BLaER1 (cell line): ENCODE measurements around the gene HMGCLL1.

Source experiments
- H3K27ac ChIP-seq: shearing (Covaris generic); formaldehyde crosslinking; 2 replicates; pipeline ENCODE4 v1.8.1; 2022
- H3K27me3 ChIP-seq: shearing (Covaris generic); formaldehyde crosslinking; 2 replicates; pipeline ENCODE4 v1.8.1; 2022
- H3K36me3 ChIP-seq: shearing (Covaris generic); formaldehyde crosslinking; 2 replicates; pipeline ENCODE4 v1.8.1; 2022
- H3K4me1 ChIP-seq: shearing (Covaris generic); formaldehyde crosslinking; 2 replicates; pipeline ENCODE4 v1.8.1; 2022
- H3K4me2 ChIP-seq: shearing (Covaris generic); formaldehyde crosslinking; 2 replicates; pipeline ENCODE4 v1.8.1; 2022
- H3K4me3 ChIP-seq: shearing (Covaris generic); formaldehyde crosslinking; 2 replicates; pipeline ENCODE4 v1.8.1; 2022
- H3K9ac ChIP-seq: shearing (Covaris generic); formaldehyde crosslinking; 2 replicates; pipeline ENCODE4 v1.8.1; 2022
- H3K9me3 ChIP-seq: shearing (Covaris generic); formaldehyde crosslinking; 2 replicates; pipeline ENCODE4 v1.8.1; 2022
- H4K20me1 ChIP-seq: shearing (Covaris generic); formaldehyde crosslinking; 2 replicates; pipeline ENCODE4 v1.8.1; 2022
- Cebpa-rat ChIP-seq: shearing (Covaris generic); IDR thresholded peaks from 2 replicates; pipeline ENCODE4 v1.8.1; 2022

HMGCLL1 gene

GRCh38 chr6:55578537-55579363, at the start of gene HMGCLL1:
TSS of gene HMGCLL1 (minus strand) at chr6:55579192. CDS start at chr6:55579055, 137 bp downstream.
- H3K9ac ChIP-seq: no peak within 1 kb of the TSS
- H3K27me3 ChIP-seq: no peaks in the 10 kb centered on the region
- no peak within 1 kb of the TSS for H3K4me2 ChIP-seq
- no peaks in the 10 kb centered on the region for H4K20me1 ChIP-seq
- H3K9me3 ChIP-seq: peaks cover 9% of the 10 kb centered on the region
- H3K4me1 ChIP-seq: no peaks in the 10 kb centered on the region
- H3K27ac ChIP-seq: no peak within 1 kb of the TSS
- no peak within 1 kb of the TSS for H3K4me3 ChIP-seq
- no peaks in the 10 kb centered on the region for H3K36me3 ChIP-seq
- TF ChIP-seq Cebpa-rat: no peak

- no peaks in the 10 kb centered on the region for H3K36me3 ChIP-seq
- H3K4me1 ChIP-seq: no peaks in the 10 kb centered on the region
- no peak overlapping the region for H3K4me3 ChIP-seq
- H3K27me3 ChIP-seq: no peaks in the 10 kb centered on the region
- H3K4me2 ChIP-seq: no peak overlapping the region
- no peak for TF ChIP-seq Cebpa-rat
- H4K20me1 ChIP-seq: no peaks in the 10 kb centered on the region
- no peak overlapping the region for H3K27ac ChIP-seq
- H3K9me3 ChIP-seq: no peaks in the 10 kb centered on the region
- no peak overlapping the region for H3K9ac ChIP-seq
Measured at GRCh38 chr6:55621993-55622392, 43.0 kb upstream of the HMGCLL1 start.

- Histone ChIP-seq H3K4me3 (no peak overlapping the region), H3K4me1 (no peaks in the 10 kb centered on the region), H3K27me3 (no peaks in the 10 kb centered on the region), H3K4me2 (no peak overlapping the region), H4K20me1 (no peaks in the 10 kb centered on the region), H3K9ac (no peak overlapping the region), H3K9me3 (no peaks in the 10 kb centered on the region), H3K36me3 (no peaks in the 10 kb centered on the region), H3K27ac (no peak overlapping the region)
- no peak for TF ChIP-seq Cebpa-rat
Measured at GRCh38 chr6:55621244-55621643, 42.3 kb upstream of the HMGCLL1 start.

- Histone ChIP-seq H3K4me1 (no peaks in the 10 kb centered on the region), H4K20me1 (no peaks in the 10 kb centered on the region), H3K27me3 (no peaks in the 10 kb centered on the region), H3K4me3 (no peak overlapping the region), H3K4me2 (no peak overlapping the region), H3K9me3 (no peaks in the 10 kb centered on the region), H3K9ac (no peak overlapping the region), H3K27ac (no peak overlapping the region), H3K36me3 (no peaks in the 10 kb centered on the region)
- no peak for TF ChIP-seq Cebpa-rat
Measured at GRCh38 chr6:55617272-55617671, 38.3 kb upstream of the HMGCLL1 start.

- H3K4me2 ChIP-seq: no peak overlapping the region
- no peak overlapping the region for H3K9ac ChIP-seq
- H4K20me1 ChIP-seq: no peaks in the 10 kb centered on the region
- H3K27me3 ChIP-seq: no peaks in the 10 kb centered on the region
- no peak for TF ChIP-seq Cebpa-rat
- H3K27ac ChIP-seq: no peak overlapping the region
- H3K4me1 ChIP-seq: no peaks in the 10 kb centered on the region
- no peaks in the 10 kb centered on the region for H3K9me3 ChIP-seq
- no peak overlapping the region for H3K4me3 ChIP-seq
- no peaks in the 10 kb centered on the region for H3K36me3 ChIP-seq
Measured at GRCh38 chr6:55604021-55604420, 25.0 kb upstream of the HMGCLL1 start.

- TF ChIP-seq Cebpa-rat: no peak
- no peak overlapping the region for H3K4me2 ChIP-seq
- H3K9me3 ChIP-seq: no peaks in the 10 kb centered on the region
- no peaks in the 10 kb centered on the region for H3K36me3 ChIP-seq
- H3K27me3 ChIP-seq: no peaks in the 10 kb centered on the region
- no peak overlapping the region for H3K27ac ChIP-seq
- H4K20me1 ChIP-seq: no peaks in the 10 kb centered on the region
- H3K4me3 ChIP-seq: no peak overlapping the region
- no peaks in the 10 kb centered on the region for H3K4me1 ChIP-seq
- H3K9ac ChIP-seq: no peak overlapping the region
Measured at GRCh38 chr6:55601120-55601519, 22.1 kb upstream of the HMGCLL1 start.

GRCh38 chr6:55594442-55594841, 15.4 kb upstream of the HMGCLL1 start:
- no peaks in the 10 kb centered on the region for H3K36me3 ChIP-seq

GRCh38 chr6:55584654-55585354, 5.8 kb upstream of the HMGCLL1 start:
- H3K4me2 ChIP-seq: no peak overlapping the region
- no peak overlapping the region for H3K9ac ChIP-seq
- TF ChIP-seq Cebpa-rat: no peak
- H3K27me3 ChIP-seq: no peaks in the 10 kb centered on the region
- no peaks in the 10 kb centered on the region for H4K20me1 ChIP-seq
- H3K9me3 ChIP-seq: no peaks in the 10 kb centered on the region; the same call in 1 of the 2 replicates
- no peaks in the 10 kb centered on the region for H3K36me3 ChIP-seq
- H3K4me3 ChIP-seq: no peak overlapping the region
- H3K27ac ChIP-seq: no peak overlapping the region
- H3K4me1 ChIP-seq: no peaks in the 10 kb centered on the region

More at GRCh38 chr6:55594442-55594841, 15.4 kb upstream of the HMGCLL1 start:
- no peak overlapping the region for H3K4me2 ChIP-seq
- H3K9ac ChIP-seq: no peak overlapping the region
- H3K27me3 ChIP-seq: no peaks in the 10 kb centered on the region
- no peaks in the 10 kb centered on the region for H3K4me1 ChIP-seq
- no peak overlapping the region for H3K4me3 ChIP-seq
- no peak overlapping the region for H3K27ac ChIP-seq
- H4K20me1 ChIP-seq: no peaks in the 10 kb centered on the region
- H3K9me3 ChIP-seq: no peaks in the 10 kb centered on the region
- TF ChIP-seq Cebpa-rat: no peak

- Histone ChIP-seq H3K4me2 (no peak overlapping the region), H3K9me3 (peaks cover 14% of the 10 kb centered on the region), H3K27me3 (no peaks in the 10 kb centered on the region), H3K4me3 (no peak overlapping the region), H3K36me3 (no peaks in the 10 kb centered on the region), H3K9ac (no peak overlapping the region), H3K4me1 (no peaks in the 10 kb centered on the region), H3K27ac (no peak overlapping the region), H4K20me1 (no peaks in the 10 kb centered on the region)
- TF ChIP-seq Cebpa-rat: no peak
Measured at GRCh38 chr6:55576811-55577210, 2.2 kb downstream of the HMGCLL1 start.

- Histone ChIP-seq H3K27me3 (no peaks in the 10 kb centered on the region), H4K20me1 (no peaks in the 10 kb centered on the region), H3K4me1 (no peaks in the 10 kb centered on the region), H3K9me3 (peaks cover 14% of the 10 kb centered on the region), H3K27ac (no peak overlapping the region), H3K36me3 (no peaks in the 10 kb centered on the region), H3K9ac (no peak overlapping the region), H3K4me3 (no peak overlapping the region), H3K4me2 (no peak overlapping the region)
- TF ChIP-seq Cebpa-rat: no peak
Measured at GRCh38 chr6:55574556-55574955, 4.4 kb downstream of the HMGCLL1 start.
